Activated B cell treated with CpG ODN at 0.5 μM for 24 hours (primary cell): ENCODE data around the gene ADARB2. TPM values are rescaled to one million over a fixed set of nuclear protein-coding genes. Genes with fewer than 3 reads are reported as not detected.

Source experiments
- ATAC-seq: fragments of 200-7000 bp; cut with Tn5 transposase; one replicate; pipeline ENCODE4 v1.10.0; 2021; ENCODE audit warnings: low read depth, mild to moderate bottlenecking, moderate library complexity
- CTCF ChIA-PET: fragments of 350-600 bp; sonication (Branson Sonifier 250); formaldehyde crosslinking; loops from one replicate; lab custom pipeline; 2021; ENCODE audit warnings: antibody characterized with exemption; lab: Charles Lee
- POLR2A ChIA-PET: fragments of 350-600 bp; sonication (Branson Sonifier 250); formaldehyde crosslinking; loops from one replicate; lab custom pipeline; 2021; ENCODE audit warnings: antibody characterized with exemption; lab: Charles Lee
- DNase-seq: peaks from one replicate; pipeline ENCODE4 v3.0.0; 2022
- H3K27ac Mint-ChIP-seq: one replicate; pipeline ENCODE4 v1.8.0; 2020; ENCODE audit warnings: mixed read lengths
- H3K27me3 Mint-ChIP-seq: one replicate; pipeline ENCODE4 v1.8.0; 2021; ENCODE audit warnings: mixed read lengths
- H3K36me3 Mint-ChIP-seq: one replicate; pipeline ENCODE4 v1.8.0; 2021; ENCODE audit warnings: low read depth, mixed read lengths
- H3K4me1 Mint-ChIP-seq: one replicate; pipeline ENCODE4 v1.8.0; 2021; ENCODE audit warnings: mixed read lengths
- H3K4me3 Mint-ChIP-seq: one replicate; pipeline ENCODE4 v1.8.0; 2020; ENCODE audit warnings: mild to moderate bottlenecking, mixed read lengths
- H3K9me3 Mint-ChIP-seq: one replicate; pipeline ENCODE4 v1.8.0; 2020; ENCODE audit warnings: mixed read lengths
- intact Hi-C: fragments of 100-400 bp; cut with micrococcal nuclease; formaldehyde crosslinking; loops from one replicate; pipeline ENCODE4 v1.15.1; 2024
- total RNA-seq: library from RNA; stranded (reverse); gene quantifications from 2 replicates; pipeline ENCODE4 v1.2.3, GENCODE V29; 2022
- TF ChIP-seq, protein P1 (sequence below): fragments of 200-600 bp; IDR thresholded peaks from one replicate; pipeline ENCODE4 v1.8.0; 2022; ENCODE audit warnings: antibody characterized with exemption, mild to moderate bottlenecking

ADARB2 gene
- total RNA-seq, 1 donor from 2014 or later: 0.11 TPM

DNA sequence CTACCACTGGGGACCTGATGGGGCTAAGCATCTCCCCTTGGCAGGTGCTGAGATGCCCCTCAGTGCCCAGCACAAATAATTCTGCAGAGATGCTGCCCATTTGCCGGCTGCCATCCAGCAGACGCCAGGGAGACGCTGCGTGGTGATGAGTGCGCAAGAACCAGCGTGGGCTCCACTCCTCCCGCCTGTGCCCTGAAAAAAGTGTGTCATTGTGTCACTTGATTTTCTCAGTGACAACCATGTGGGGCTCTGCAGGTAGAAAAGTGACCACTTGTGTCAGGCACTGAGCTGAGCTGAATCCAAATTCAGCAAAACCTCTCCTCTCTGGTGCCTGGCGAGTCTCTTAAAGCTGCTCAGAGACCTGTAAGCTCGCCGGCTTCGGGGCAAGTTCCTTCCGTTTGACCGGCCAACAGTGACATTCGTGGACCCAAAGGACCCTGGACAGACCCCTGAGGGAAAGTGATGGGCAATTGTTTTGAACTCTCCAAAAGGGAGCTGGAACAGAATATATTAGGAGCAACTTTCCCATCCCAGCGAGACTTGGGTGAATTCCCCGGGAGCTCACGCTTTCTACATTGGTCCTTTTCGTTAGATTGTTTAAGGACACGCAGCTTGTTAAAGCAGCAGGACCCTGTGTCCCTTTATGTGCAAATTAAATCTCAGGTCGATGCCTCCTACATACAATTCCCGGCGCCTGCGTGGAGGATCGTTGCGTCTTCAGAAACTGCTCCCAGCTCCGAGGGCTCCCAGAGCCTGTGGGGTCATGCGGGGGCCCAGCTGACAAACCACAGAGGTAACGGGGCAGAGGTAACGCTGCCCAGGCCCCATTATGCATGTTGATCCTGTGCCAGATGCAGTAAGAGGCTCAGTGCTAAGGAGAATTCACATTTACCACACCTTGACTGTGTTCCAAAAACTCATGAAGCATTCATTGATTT is 332.7 kb downstream of the ADARB2 start:
- H3K36me3 Mint-ChIP-seq: no peaks in the 10 kb centered on the region
- POLR2A ChIA-PET: no interaction called here
- H3K27ac Mint-ChIP-seq: no peak overlapping the region
- H3K4me1 Mint-ChIP-seq: no peaks in the 10 kb centered on the region
- no peaks in the 10 kb centered on the region for H3K9me3 Mint-ChIP-seq
- no peak overlapping the region for H3K4me3 Mint-ChIP-seq
- CTCF ChIA-PET: no interaction called here
- intact Hi-C loops: no loop called here
- DNase-seq (no peak), ATAC-seq (no peak)
- peaks cover 29% of the 10 kb centered on the region for H3K27me3 Mint-ChIP-seq
- TF ChIP-seq, protein P1, sequence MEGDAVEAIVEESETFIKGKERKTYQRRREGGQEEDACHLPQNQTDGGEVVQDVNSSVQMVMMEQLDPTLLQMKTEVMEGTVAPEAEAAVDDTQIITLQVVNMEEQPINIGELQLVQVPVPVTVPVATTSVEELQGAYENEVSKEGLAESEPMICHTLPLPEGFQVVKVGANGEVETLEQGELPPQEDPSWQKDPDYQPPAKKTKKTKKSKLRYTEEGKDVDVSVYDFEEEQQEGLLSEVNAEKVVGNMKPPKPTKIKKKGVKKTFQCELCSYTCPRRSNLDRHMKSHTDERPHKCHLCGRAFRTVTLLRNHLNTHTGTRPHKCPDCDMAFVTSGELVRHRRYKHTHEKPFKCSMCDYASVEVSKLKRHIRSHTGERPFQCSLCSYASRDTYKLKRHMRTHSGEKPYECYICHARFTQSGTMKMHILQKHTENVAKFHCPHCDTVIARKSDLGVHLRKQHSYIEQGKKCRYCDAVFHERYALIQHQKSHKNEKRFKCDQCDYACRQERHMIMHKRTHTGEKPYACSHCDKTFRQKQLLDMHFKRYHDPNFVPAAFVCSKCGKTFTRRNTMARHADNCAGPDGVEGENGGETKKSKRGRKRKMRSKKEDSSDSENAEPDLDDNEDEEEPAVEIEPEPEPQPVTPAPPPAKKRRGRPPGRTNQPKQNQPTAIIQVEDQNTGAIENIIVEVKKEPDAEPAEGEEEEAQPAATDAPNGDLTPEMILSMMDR: no peak

DNA sequence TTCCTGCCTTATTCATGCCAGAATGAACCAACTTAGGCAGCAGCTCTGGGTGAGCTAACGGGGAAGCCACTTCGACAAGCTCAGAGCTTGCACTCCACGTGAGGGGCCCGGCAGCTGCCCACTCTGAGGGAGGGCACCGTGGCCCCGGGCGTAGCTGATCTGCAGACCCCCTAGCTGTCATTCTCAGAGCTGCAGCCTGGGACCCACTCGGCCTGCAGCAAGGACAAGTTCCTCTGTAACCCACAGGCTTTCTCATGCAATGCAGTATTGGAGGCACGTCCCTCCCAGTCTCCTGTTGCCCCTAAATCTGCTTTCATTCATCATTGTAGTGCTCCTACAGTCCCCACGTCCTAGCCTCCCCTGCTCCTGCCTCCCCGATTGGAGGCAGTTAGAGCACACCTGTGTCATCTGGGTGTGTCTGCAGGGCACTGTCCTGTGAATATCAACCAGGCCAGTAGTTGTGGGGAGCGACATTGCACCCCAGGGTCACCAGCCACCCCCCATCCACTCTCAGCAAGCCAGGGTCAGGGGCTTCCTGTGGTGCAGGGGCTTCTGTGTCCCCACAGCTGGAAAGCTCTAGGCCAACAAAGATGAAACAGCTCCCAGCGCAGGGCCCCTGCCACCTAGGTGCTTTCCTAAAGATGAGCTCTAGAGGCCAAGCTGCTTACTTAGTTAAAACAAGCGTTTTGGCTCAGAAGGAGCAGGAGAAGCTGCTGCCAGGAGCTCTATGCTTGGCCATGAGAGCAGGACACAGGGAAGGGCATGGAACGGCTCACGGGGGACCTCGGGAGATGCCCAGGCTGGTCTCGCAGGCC is 333.6 kb downstream of the ADARB2 start:
- intact Hi-C loops: no loop called here
- Mint-ChIP-seq H3K9me3 (no peaks in the 10 kb centered on the region), H3K36me3 (no peaks in the 10 kb centered on the region), H3K27me3 (peaks cover 27% of the 10 kb centered on the region), H3K4me1 (no peaks in the 10 kb centered on the region), H3K4me3 (no peak overlapping the region), H3K27ac (no peak overlapping the region)
- TF ChIP-seq, protein P1: no peak
- POLR2A ChIA-PET: no interaction called here
- ATAC-seq (no peak), DNase-seq (no peak)
- CTCF ChIA-PET: interaction anchor here (0.5 kb wide), 1 partner anchor 804 kb away, joined by 3 read pairs; no protein-coding TSS in a partner anchor

DNA sequence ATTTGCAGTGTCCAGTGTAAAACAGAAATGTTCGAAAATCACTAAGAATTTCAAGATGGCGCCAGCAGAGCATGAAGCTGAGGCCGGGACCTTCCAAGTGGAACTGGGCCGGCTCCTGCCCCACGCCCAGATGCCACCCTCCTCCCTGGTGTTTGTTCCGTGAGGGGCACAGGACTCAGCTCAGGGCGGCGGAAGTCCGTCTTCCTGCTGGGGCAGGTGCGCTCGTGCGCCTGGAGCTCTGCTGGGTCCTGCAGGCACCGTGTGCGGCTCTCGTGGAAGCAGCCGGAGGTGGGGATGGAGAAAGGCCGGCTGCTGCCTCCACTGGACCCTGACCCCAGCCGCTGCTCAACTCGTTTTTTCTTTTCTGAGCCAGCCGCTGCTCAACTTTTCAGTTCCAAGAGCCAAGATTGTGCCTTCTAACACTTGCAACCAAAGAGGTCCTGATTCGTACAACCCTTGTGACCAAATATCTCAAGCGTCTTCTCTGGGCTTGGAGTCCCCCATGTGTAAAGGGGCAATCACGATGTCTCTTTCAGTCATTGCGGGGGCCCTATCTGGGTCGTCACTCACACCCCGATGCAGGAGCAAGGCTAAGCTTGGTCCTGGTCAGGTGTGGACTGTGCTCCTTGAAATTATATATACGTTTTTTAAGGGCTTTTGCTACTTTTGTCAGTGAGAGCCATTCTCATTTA is 334.4 kb downstream of the ADARB2 start:
- intact Hi-C loops: no loop called here
- Mint-ChIP-seq H3K27ac (no peak overlapping the region), H3K36me3 (no peaks in the 10 kb centered on the region), H3K9me3 (no peaks in the 10 kb centered on the region), H3K27me3 (peaks cover 22% of the 10 kb centered on the region), H3K4me3 (no peak overlapping the region), H3K4me1 (no peaks in the 10 kb centered on the region)
- TF ChIP-seq, protein P1: no peak
- POLR2A ChIA-PET: no interaction called here
- no peak for DNase-seq
- no peak for ATAC-seq
- CTCF ChIA-PET: interaction anchor here (0.5 to 0.9 kb wide), 2 partner anchors 18 to 804 kb away, joined by 3 read pairs; no protein-coding TSS in a partner anchor

DNA sequence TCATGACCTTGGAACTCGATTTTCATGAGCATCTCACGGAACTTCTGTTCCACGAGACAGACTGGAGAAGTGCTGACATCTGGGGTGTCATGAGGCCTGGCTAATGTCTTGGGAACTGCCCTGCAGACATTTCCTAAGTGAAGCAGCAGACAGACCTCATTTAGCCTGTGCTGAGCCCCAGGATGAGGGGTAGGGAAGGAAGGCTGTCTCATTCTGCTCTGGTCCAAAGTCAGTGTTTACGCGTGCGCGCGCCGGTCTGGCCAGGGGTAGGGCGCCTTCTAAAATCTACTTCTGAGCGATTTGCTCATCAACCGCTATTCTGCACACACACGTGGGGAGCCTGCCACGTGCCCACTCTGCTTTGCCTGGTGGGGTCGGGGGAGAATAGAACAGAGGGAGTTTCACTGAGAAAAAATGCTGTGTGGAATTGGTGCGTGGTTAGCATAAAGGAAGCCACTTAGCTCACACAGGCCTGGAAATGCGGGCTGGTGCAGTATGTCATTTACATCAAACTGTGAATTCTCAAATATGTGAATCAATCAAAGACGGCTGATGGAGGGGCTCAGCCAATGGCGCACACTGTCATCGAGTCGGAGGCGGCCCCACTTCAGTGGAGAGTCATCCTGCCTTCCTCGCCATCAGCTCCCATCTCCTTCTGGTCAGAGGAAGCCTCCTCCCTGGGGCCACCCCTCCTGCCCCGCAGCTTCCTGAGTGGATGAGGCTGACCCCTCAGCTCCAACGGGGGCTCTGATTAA is 335.1 kb downstream of the ADARB2 start:
- no peak overlapping the region for H3K4me3 Mint-ChIP-seq
- CTCF ChIA-PET: interaction anchor here (0.9 kb wide), 1 partner anchor 19 kb away, joined by 3 read pairs; no protein-coding TSS in a partner anchor

More for the DNA sequence above, 335.1 kb downstream of the ADARB2 start:
- TF ChIP-seq, protein P1: no peak
- intact Hi-C loops: no loop called here
- H3K36me3 Mint-ChIP-seq: no peaks in the 10 kb centered on the region
- DNase-seq (no peak), ATAC-seq (no peak)
- no peaks in the 10 kb centered on the region for H3K4me1 Mint-ChIP-seq
- POLR2A ChIA-PET: no interaction called here
- no peak overlapping the region for H3K27ac Mint-ChIP-seq
- H3K9me3 Mint-ChIP-seq: no peaks in the 10 kb centered on the region
- peaks cover 22% of the 10 kb centered on the region for H3K27me3 Mint-ChIP-seq
